ENCODE results near the gene MGAT2.
"Not testable (repeated sequence)": the region's sequence is repeated elsewhere in the genome, so short reads cannot be mapped to it uniquely, and the experiment has no call there.

The MGAT2 gene

GRCh38 chr14:49607583-49607982 is 13.0 kb upstream of the MGAT2 start:
- DNase-seq (ENCODE audit: low read depth) = no peak
- no peak overlapping the region for H3K4me3 ChIP-seq (ENCODE audit: low read depth, low read length)
- TF ChIP-seq, protein P1, sequence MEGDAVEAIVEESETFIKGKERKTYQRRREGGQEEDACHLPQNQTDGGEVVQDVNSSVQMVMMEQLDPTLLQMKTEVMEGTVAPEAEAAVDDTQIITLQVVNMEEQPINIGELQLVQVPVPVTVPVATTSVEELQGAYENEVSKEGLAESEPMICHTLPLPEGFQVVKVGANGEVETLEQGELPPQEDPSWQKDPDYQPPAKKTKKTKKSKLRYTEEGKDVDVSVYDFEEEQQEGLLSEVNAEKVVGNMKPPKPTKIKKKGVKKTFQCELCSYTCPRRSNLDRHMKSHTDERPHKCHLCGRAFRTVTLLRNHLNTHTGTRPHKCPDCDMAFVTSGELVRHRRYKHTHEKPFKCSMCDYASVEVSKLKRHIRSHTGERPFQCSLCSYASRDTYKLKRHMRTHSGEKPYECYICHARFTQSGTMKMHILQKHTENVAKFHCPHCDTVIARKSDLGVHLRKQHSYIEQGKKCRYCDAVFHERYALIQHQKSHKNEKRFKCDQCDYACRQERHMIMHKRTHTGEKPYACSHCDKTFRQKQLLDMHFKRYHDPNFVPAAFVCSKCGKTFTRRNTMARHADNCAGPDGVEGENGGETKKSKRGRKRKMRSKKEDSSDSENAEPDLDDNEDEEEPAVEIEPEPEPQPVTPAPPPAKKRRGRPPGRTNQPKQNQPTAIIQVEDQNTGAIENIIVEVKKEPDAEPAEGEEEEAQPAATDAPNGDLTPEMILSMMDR (IDR thresholded peaks at IDR 0.05; ENCODE audit: low read depth, low read length) = no peak
- TF ChIP-seq POLR2A (IDR thresholded peaks at IDR 0.05; ENCODE audit: extremely low read depth, insufficient read length) (no peak), MAX (IDR thresholded peaks at IDR 0.05; ENCODE audit: low read depth, low read length) (no peak), MYC (IDR thresholded peaks at IDR 0.05; ENCODE audit: low read depth, low read length) (no peak)

- DNase-seq (ENCODE audit: low read depth) = no peak
- TF ChIP-seq MYC (IDR thresholded peaks at IDR 0.05; ENCODE audit: low read depth, low read length) (no peak), MAX (IDR thresholded peaks at IDR 0.05; ENCODE audit: low read depth, low read length) (no peak), POLR2A (IDR thresholded peaks at IDR 0.05; ENCODE audit: extremely low read depth, insufficient read length) (no peak)
- TF ChIP-seq, protein P1 (IDR thresholded peaks at IDR 0.05; ENCODE audit: low read depth, low read length) = no peak
- no peak overlapping the region for H3K4me3 ChIP-seq (ENCODE audit: low read depth, low read length)
These were observed 8.3 kb upstream of the MGAT2 start for GRCh38 chr14:49612251-49612650.

DNA sequence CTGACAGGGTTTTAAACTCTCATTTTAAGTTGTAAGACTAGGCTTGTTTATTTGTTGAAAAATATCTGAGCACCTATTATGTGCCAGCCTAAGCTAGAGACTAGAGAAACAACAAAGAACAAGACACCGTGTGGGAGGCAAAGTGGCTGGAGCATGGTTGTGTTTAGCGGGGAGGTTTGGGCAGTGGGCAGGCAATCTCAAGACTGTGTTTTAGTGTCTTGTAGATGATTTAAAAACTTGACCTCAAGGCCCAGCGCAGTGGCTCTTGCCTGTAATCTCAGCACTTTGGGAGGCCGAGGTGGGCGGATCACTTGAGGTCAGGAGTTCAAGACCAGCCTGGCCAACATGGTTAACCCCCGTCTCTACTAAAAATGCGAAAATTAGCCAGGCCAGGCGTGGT is 7.9 kb upstream of the MGAT2 start:
- H3K4me3 ChIP-seq (ENCODE audit: low read depth, low read length) = no peak overlapping the region
- TF ChIP-seq POLR2A (IDR thresholded peaks at IDR 0.05; ENCODE audit: extremely low read depth, insufficient read length) (no peak), MAX (IDR thresholded peaks at IDR 0.05; ENCODE audit: low read depth, low read length) (no peak), MYC (IDR thresholded peaks at IDR 0.05; ENCODE audit: low read depth, low read length) (no peak)
- DNase-seq (ENCODE audit: low read depth) = no peak

- TF ChIP-seq MYC (IDR thresholded peaks at IDR 0.05; ENCODE audit: low read depth, low read length) (no peak), POLR2A (IDR thresholded peaks at IDR 0.05; ENCODE audit: extremely low read depth, insufficient read length) (no peak), MAX (IDR thresholded peaks at IDR 0.05; ENCODE audit: low read depth, low read length) (no peak)
- TF ChIP-seq, protein P1 (IDR thresholded peaks at IDR 0.05; ENCODE audit: low read depth, low read length) = no peak
- DNase-seq (ENCODE audit: low read depth) = no peak
These were observed 6.4 kb upstream of the MGAT2 start for GRCh38 chr14:49614196-49614595.

DNA sequence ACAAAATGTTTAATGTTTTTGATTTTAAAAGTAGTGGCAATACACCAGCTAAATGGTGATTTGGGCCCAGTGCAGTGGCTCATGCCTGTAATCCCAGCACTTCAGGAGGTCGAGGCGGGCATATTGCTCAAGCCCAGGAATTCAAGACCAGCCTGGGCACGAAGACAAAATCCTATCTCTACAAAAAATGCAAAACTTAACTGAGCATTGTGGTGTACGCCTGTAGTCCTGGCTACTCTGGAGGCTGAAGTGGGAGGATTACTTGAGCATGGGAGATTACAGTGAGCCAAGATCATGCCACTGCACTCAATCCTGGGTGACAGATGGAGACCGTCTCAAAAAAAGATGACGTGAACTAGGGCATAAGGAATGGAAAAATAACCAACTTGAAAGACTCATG is 4.8 kb upstream of the MGAT2 start:
- H3K4me3 ChIP-seq (ENCODE audit: low read depth, low read length) = no peak overlapping the region
- no peak for TF ChIP-seq MYC (IDR thresholded peaks at IDR 0.05; ENCODE audit: low read depth, low read length)
- TF ChIP-seq, protein P1 (IDR thresholded peaks at IDR 0.05; ENCODE audit: low read depth, low read length) = no peak
- no peak for TF ChIP-seq POLR2A (IDR thresholded peaks at IDR 0.05; ENCODE audit: extremely low read depth, insufficient read length)
- TF ChIP-seq MAX (IDR thresholded peaks at IDR 0.05; ENCODE audit: low read depth, low read length) = no peak
- no peak for DNase-seq (ENCODE audit: low read depth)

More at GRCh38 chr14:49614196-49614595, 6.4 kb upstream of the MGAT2 start:
- no peak overlapping the region for H3K4me3 ChIP-seq (ENCODE audit: low read depth, low read length)

- no peak for TF ChIP-seq MAX (IDR thresholded peaks at IDR 0.05; ENCODE audit: low read depth, low read length)
- TF ChIP-seq, protein P1 (IDR thresholded peaks at IDR 0.05; ENCODE audit: low read depth, low read length) = no peak
- no peak for DNase-seq (ENCODE audit: low read depth)
- peak overlapping the region; percentile 33 for H3K4me3 ChIP-seq (ENCODE audit: low read depth, low read length)
These were observed 2.6 kb upstream of the MGAT2 start for GRCh38 chr14:49617852-49618519.

- not testable (repeated sequence) for DNase-seq (ENCODE audit: low read depth)
- H3K4me3 ChIP-seq (ENCODE audit: low read depth, low read length) = peak overlapping the region; percentile 85
These were observed 1.3 kb upstream of the MGAT2 start for GRCh38 chr14:49619273-49619672.
